ENCODE data around the gene SUSD3. TPM values are rescaled to one million over a fixed set of nuclear protein-coding genes. Genes with fewer than 3 reads are reported as not detected.
A peak's percentile ranks its signal among the peaks of the same experiment; 100 is the strongest.
"Not testable (repeated sequence)": the region's sequence is repeated elsewhere in the genome, so short reads cannot be mapped to it uniquely, and the experiment has no call there.

Gene SUSD3
- total and polyA plus RNA-seq, 4 experiments from 2014 or later, result 58.3 to 199 (median 106) TPM

GRCh38 chr9:93097511-93098201 is 39.2 kb downstream of the SUSD3 start:
- H3K4me3 ChIP-seq (ENCODE audit: low read length in 2 of 2), result peak overlapping the region; percentile 65 to 80
- no peaks in the 10 kb centered on the region for H3K27me3 Mint-ChIP-seq
- peak overlapping the region; percentile 88 to 95 (median 90) for H3K4me3 Mint-ChIP-seq
- H3K9me3 Mint-ChIP-seq, result no peaks in the 10 kb centered on the region
- H3K4me1 Mint-ChIP-seq, result peaks cover 41 to 82% (median 68%) of the 10 kb centered on the region in 4 donors
- H3K4me1 ChIP-seq (ENCODE audit: insufficient read depth, low read length), result peaks cover 71% of the 10 kb centered on the region
- POLR2A ChIA-PET (ENCODE audit: partially characterized antibody), result interaction anchor here (1.0 to 6.6 kb wide), 16 partner anchors 10 to 143 kb away, joined by 3 to 96 read pairs (median 6); partner anchors contain the start of gene NINJ1
- intact Hi-C loops (cut with micrococcal nuclease), result loop anchor here (2.0 to 10.0 kb wide), 5 partner anchors 37 to 1067 kb away; partner anchors contain the start of genes FAM120AOS and NINJ1
- H3K27ac ChIP-seq (ENCODE audit: low read depth, low read length), result peak overlapping the region; percentile 90
- H3K27ac Mint-ChIP-seq, result peak overlapping the region; percentile 92 to 98 (median 93)
- CTCF ChIA-PET (ENCODE audit: partially characterized antibody), result interaction anchor here (0.9 to 4.0 kb wide), 4 partner anchors 11 to 118 kb away, joined by 3 to 26 read pairs (median 4); no protein-coding TSS in a partner anchor
- H3K9me3 ChIP-seq (ENCODE audit: control insufficient read depth in 1 of 2, low read length in 2 of 2), result no peaks in the 10 kb centered on the region
- H3K36me3 ChIP-seq (ENCODE audit: insufficient read depth, low read length), result no peaks in the 10 kb centered on the region
- peaks cover 3 to 11% of the 10 kb centered on the region in 2 donors for H3K36me3 Mint-ChIP-seq
- no peak for DNase-seq
- no peaks in the 10 kb centered on the region for H3K27me3 ChIP-seq (ENCODE audit: insufficient read depth, low read length)

- ChIA-PET CTCF (ENCODE audit: partially characterized antibody) (interaction anchor here (0.7 to 4.0 kb wide), 8 partner anchors 10 to 119 kb away, joined by 3 to 26 read pairs (median 4); partner anchors contain the start of gene NINJ1), POLR2A (ENCODE audit: partially characterized antibody) (interaction anchor here (1.0 to 6.6 kb wide), 13 partner anchors 9 to 144 kb away, joined by 3 to 96 read pairs (median 8); partner anchors contain the start of gene NINJ1)
- Mint-ChIP-seq H3K4me3 (peak overlapping the region; percentile 88 to 95 (median 90)), H3K4me1 (peaks cover 41 to 81% (median 66%) of the 10 kb centered on the region in 4 donors), H3K27me3 (no peaks in the 10 kb centered on the region), H3K27ac (peak overlapping the region; percentile 91 to 98 (median 92)), H3K36me3 (peaks cover 8 to 15% of the 10 kb centered on the region in 2 donors), H3K9me3 (peaks cover 0 to 2% (median under 1%) of the 10 kb centered on the region in 8 donors)
- intact Hi-C loops (cut with micrococcal nuclease), result loop anchor here (5.0 to 10.0 kb wide), 2 partner anchors 96 to 1066 kb away; no protein-coding TSS in a partner anchor
- peaks cover 71% of the 10 kb centered on the region for H3K4me1 ChIP-seq (ENCODE audit: insufficient read depth, low read length)
- H3K9me3 ChIP-seq (ENCODE audit: control insufficient read depth in 1 of 2, low read length in 2 of 2), result no peaks in the 10 kb centered on the region
- no peaks in the 10 kb centered on the region for H3K36me3 ChIP-seq (ENCODE audit: insufficient read depth, low read length)
- peak in 3 of 5 donors; percentile 23 to 74 (median 53) for DNase-seq
- peak overlapping the region; percentile 43 to 80 for H3K4me3 ChIP-seq (ENCODE audit: low read length in 2 of 2)
- no peaks in the 10 kb centered on the region for H3K27me3 ChIP-seq (ENCODE audit: insufficient read depth, low read length)
- peak overlapping the region; percentile 90 for H3K27ac ChIP-seq (ENCODE audit: low read depth, low read length)
Observed at GRCh38 chr9:93098236-93098946, 39.9 kb downstream of the SUSD3 start.

- ChIA-PET CTCF (ENCODE audit: partially characterized antibody) (interaction anchor here (0.6 to 4.0 kb wide), 3 partner anchors 9 to 454 kb away, joined by 3 to 26 read pairs (median 3); partner anchors contain the start of gene NINJ1), POLR2A (ENCODE audit: partially characterized antibody) (interaction anchor here (1.8 to 6.6 kb wide), 5 partner anchors 7 to 96 kb away, joined by 4 to 65 read pairs (median 13); partner anchors contain the start of gene NINJ1)
- DNase-seq, result no peak
- peaks cover 62% of the 10 kb centered on the region for H3K4me1 ChIP-seq (ENCODE audit: insufficient read depth, low read length)
- Mint-ChIP-seq H3K27ac (peak overlapping the region; percentile 44 to 95 (median 91)), H3K27me3 (no peaks in the 10 kb centered on the region), H3K4me3 (peak overlapping the region; percentile 32 to 92 (median 72)), H3K36me3 (peaks cover 19 to 25% of the 10 kb centered on the region in 2 donors), H3K4me1 (peaks cover 35 to 79% (median 61%) of the 10 kb centered on the region in 4 donors), H3K9me3 (peaks cover 3 to 13% (median 10%) of the 10 kb centered on the region in 8 donors)
- no peak overlapping the region for H3K27ac ChIP-seq (ENCODE audit: low read depth, low read length)
- H3K36me3 ChIP-seq (ENCODE audit: insufficient read depth, low read length), result no peaks in the 10 kb centered on the region
- no peaks in the 10 kb centered on the region for H3K27me3 ChIP-seq (ENCODE audit: insufficient read depth, low read length)
- intact Hi-C loops (cut with micrococcal nuclease), result loop anchor here (5.0 to 10.0 kb wide), 2 partner anchors 97 to 1065 kb away; no protein-coding TSS in a partner anchor
- no peak overlapping the region for H3K4me3 ChIP-seq (ENCODE audit: low read length in 2 of 2)
- no peaks in the 10 kb centered on the region for H3K9me3 ChIP-seq (ENCODE audit: control insufficient read depth in 1 of 2, low read length in 2 of 2)
Observed at GRCh38 chr9:93099551-93100275, 41.2 kb downstream of the SUSD3 start.

GRCh38 chr9:93100276-93100636 is 41.8 kb downstream of the SUSD3 start:
- Mint-ChIP-seq H3K4me3 (peak overlapping the region in 5 of 8 donors; percentile 1 to 57 (median 29)), H3K27me3 (no peaks in the 10 kb centered on the region), H3K9me3 (peaks cover 3 to 19% (median 12%) of the 10 kb centered on the region in 8 donors), H3K4me1 (peaks cover 38 to 79% (median 62%) of the 10 kb centered on the region in 4 donors), H3K27ac (peak overlapping the region in 6 of 7 donors; percentile 19 to 82 (median 77)), H3K36me3 (peaks cover 24 to 27% of the 10 kb centered on the region in 2 donors)
- H3K27ac ChIP-seq (ENCODE audit: low read depth, low read length), result no peak overlapping the region
- intact Hi-C loops (cut with micrococcal nuclease), result no loop called here
- no peak overlapping the region for H3K4me3 ChIP-seq (ENCODE audit: low read length in 2 of 2)
- H3K36me3 ChIP-seq (ENCODE audit: insufficient read depth, low read length), result no peaks in the 10 kb centered on the region
- H3K4me1 ChIP-seq (ENCODE audit: insufficient read depth, low read length), result peaks cover 62% of the 10 kb centered on the region
- DNase-seq, result no peak
- CTCF ChIA-PET (ENCODE audit: partially characterized antibody), result no interaction called here
- H3K27me3 ChIP-seq (ENCODE audit: insufficient read depth, low read length), result no peaks in the 10 kb centered on the region
- POLR2A ChIA-PET (ENCODE audit: partially characterized antibody), result no interaction called here
- no peaks in the 10 kb centered on the region for H3K9me3 ChIP-seq (ENCODE audit: control insufficient read depth in 1 of 2, low read length in 2 of 2)

- intact Hi-C loops (cut with micrococcal nuclease); H3K36me3 ChIP-seq (ENCODE audit: insufficient read depth, low read length); H3K9me3 ChIP-seq (ENCODE audit: control insufficient read depth in 1 of 2, low read length in 2 of 2); CTCF ChIA-PET (ENCODE audit: partially characterized antibody); H3K4me3 ChIP-seq (ENCODE audit: low read length in 2 of 2); H3K27me3 ChIP-seq (ENCODE audit: insufficient read depth, low read length); DNase-seq; H3K27me3 Mint-ChIP-seq; H3K27ac ChIP-seq (ENCODE audit: low read depth, low read length); H3K4me3 Mint-ChIP-seq: not testable (repeated sequence)
- H3K27ac Mint-ChIP-seq, result peak overlapping the region in 4 of 7 donors; percentile 19 to 57 (median 44)
- POLR2A ChIA-PET (ENCODE audit: partially characterized antibody), result interaction anchor here (1.2 kb wide), 1 partner anchor 33 kb away, joined by 3 read pairs; the partner anchor contains the start of gene NINJ1
- H3K9me3 Mint-ChIP-seq, result peaks cover 3 to 24% (median 12%) of the 10 kb centered on the region in 8 donors
- peaks cover 46 to 86% (median 66%) of the 10 kb centered on the region in 4 donors for H3K4me1 Mint-ChIP-seq
- H3K36me3 Mint-ChIP-seq, result peaks cover 28 to 29% of the 10 kb centered on the region in 2 donors
- H3K4me1 ChIP-seq (ENCODE audit: insufficient read depth, low read length), result peaks cover 71% of the 10 kb centered on the region
Observed at GRCh38 chr9:93101086-93101485, 42.6 kb downstream of the SUSD3 start.

GRCh38 chr9:93105620-93106019 is 47.1 kb downstream of the SUSD3 start:
- Histone ChIP-seq H3K27ac (ENCODE audit: low read depth, low read length) (no peak overlapping the region), H3K27me3 (ENCODE audit: insufficient read depth, low read length) (no peaks in the 10 kb centered on the region), H3K4me1 (ENCODE audit: insufficient read depth, low read length) (peaks cover 69% of the 10 kb centered on the region), H3K4me3 (ENCODE audit: low read length in 2 of 2) (no peak overlapping the region), H3K9me3 (ENCODE audit: control insufficient read depth in 1 of 2, low read length in 2 of 2) (no peaks in the 10 kb centered on the region), H3K36me3 (ENCODE audit: insufficient read depth, low read length) (peaks cover 5% of the 10 kb centered on the region)
- H3K27me3 Mint-ChIP-seq, result no peaks in the 10 kb centered on the region
- peaks cover 38 to 42% of the 10 kb centered on the region in 2 donors for H3K36me3 Mint-ChIP-seq
- DNase-seq, result no peak
- intact Hi-C loops (cut with micrococcal nuclease), result no loop called here
- H3K4me1 Mint-ChIP-seq, result peaks cover 37 to 82% (median 60%) of the 10 kb centered on the region in 4 donors
- peak overlapping the region in 5 of 8 donors; percentile 12 to 87 (median 27) for H3K4me3 Mint-ChIP-seq
- ChIA-PET CTCF (ENCODE audit: partially characterized antibody) (interaction anchor here (1.1 to 5.7 kb wide), 4 partner anchors 41 to 348 kb away, joined by 3 to 68 read pairs (median 8); partner anchors contain the start of gene FAM120AOS), POLR2A (ENCODE audit: partially characterized antibody) (interaction anchor here (0.6 to 4.4 kb wide), 8 partner anchors 10 to 102 kb away, joined by 3 to 25 read pairs (median 5); partner anchors contain the start of genes CARD19 and NINJ1)
- peaks cover 3 to 24% (median 12%) of the 10 kb centered on the region in 8 donors for H3K9me3 Mint-ChIP-seq
- H3K27ac Mint-ChIP-seq, result peak overlapping the region; percentile 19 to 91 (median 70)
